WTC11 (cell line): Measurements from ENCODE around the gene SPATA12. TPM values are rescaled to one million over a fixed set of nuclear protein-coding genes. Genes with fewer than 3 reads are reported as not detected.

Experiments used
- ATAC-seq: fragments of 200-7000 bp; cut with Tn5 transposase; 2 replicates; pipeline ENCODE4 v1.10.0; 2021; ENCODE audit warnings: mild to moderate bottlenecking, moderate library complexity
- CTCF ChIA-PET: fragments of 300-600 bp; sonication (Branson Sonifier 250); formaldehyde crosslinking; loops from one replicate; lab custom pipeline; 2021; ENCODE audit warnings: antibody characterized with exemption; lab: Charles Lee
- POLR2A ChIA-PET: fragments of 350-600 bp; sonication (Branson Sonifier 250); formaldehyde crosslinking; loops from one replicate; lab custom pipeline; 2021; ENCODE audit warnings: antibody characterized with exemption; lab: Charles Lee
- DNase-seq: peaks from one replicate; pipeline ENCODE4 v3.0.0; 2021; ENCODE audit warnings: low spot score
- H3K27ac Mint-ChIP-seq: 2 replicates; pipeline ENCODE4 v1.8.0; 2021; ENCODE audit warnings: mixed read lengths
- H3K27me3 Mint-ChIP-seq: 2 replicates; pipeline ENCODE4 v1.8.0; 2021; ENCODE audit warnings: low read depth, mild to moderate bottlenecking, moderate library complexity, mixed read lengths
- H3K36me3 Mint-ChIP-seq: 2 replicates; pipeline ENCODE4 v1.8.0; 2021; ENCODE audit warnings: mixed read lengths
- H3K4me1 Mint-ChIP-seq: 2 replicates; pipeline ENCODE4 v1.8.0; 2022; ENCODE audit warnings: mixed read lengths
- H3K4me3 Mint-ChIP-seq: 2 replicates; pipeline ENCODE4 v1.8.0; 2021; ENCODE audit warnings: mild to moderate bottlenecking, moderate library complexity, mixed read lengths
- H3K9me3 Mint-ChIP-seq: 2 replicates; pipeline ENCODE4 v1.8.0; 2021; ENCODE audit warnings: mixed read lengths
- CBFB ChIP-seq: sonication (generic); formaldehyde crosslinking; IDR thresholded peaks from 2 replicates; pipeline ENCODE4 v1.8.1; 2022; ENCODE audit warnings: mild to moderate bottlenecking, low read depth, missing genetic modification reagents
- CREB1 ChIP-seq: sonication (generic); formaldehyde crosslinking; IDR thresholded peaks from 2 replicates; pipeline ENCODE4 v1.8.0; 2023; ENCODE audit warnings: mild to moderate bottlenecking, missing genetic modification reagents
- EMX1 ChIP-seq: fragments of 250-450 bp; sonication (Bioruptor Pico); IDR thresholded peaks from 2 replicates; pipeline ENCODE4 v1.8.0; 2021; ENCODE audit warnings: mild to moderate bottlenecking
- ESRRA ChIP-seq: sonication (generic); formaldehyde crosslinking; IDR thresholded peaks from 2 replicates; pipeline ENCODE4 v1.8.1; 2022; ENCODE audit warnings: mild to moderate bottlenecking, missing genetic modification reagents, borderline replicate concordance
- FOXK1 ChIP-seq: sonication (generic); formaldehyde crosslinking; IDR thresholded peaks from 2 replicates; pipeline ENCODE4 v1.8.0; 2022; ENCODE audit warnings: mild to moderate bottlenecking, moderate library complexity, missing genetic modification reagents
- HMGA2 ChIP-seq: fragments of 250-450 bp; sonication (Bioruptor Pico); IDR thresholded peaks from 2 replicates; pipeline ENCODE4 v1.4.0; 2021; ENCODE audit warnings: mild to moderate bottlenecking, moderate library complexity
- IRF2 ChIP-seq: sonication (generic); formaldehyde crosslinking; IDR thresholded peaks from 2 replicates; pipeline ENCODE4 v1.8.0; 2022; ENCODE audit warnings: low read depth, missing genetic modification reagents, borderline replicate concordance
- KAT7 ChIP-seq: sonication (generic); formaldehyde crosslinking; IDR thresholded peaks from 2 replicates; pipeline ENCODE4 v1.8.1; 2023; ENCODE audit warnings: missing genetic modification reagents, mild to moderate bottlenecking, borderline replicate concordance
- NFATC4 ChIP-seq: fragments of 250-450 bp; sonication (Bioruptor Pico); IDR thresholded peaks from 2 replicates; pipeline ENCODE4 v1.9.0; 2021; ENCODE audit warnings: mild to moderate bottlenecking
- SP1 ChIP-seq: sonication (generic); formaldehyde crosslinking; conservative IDR thresholded peaks from 2 replicates; pipeline ENCODE4 v1.8.1; 2022; ENCODE audit warnings: missing genetic modification reagents
- TEAD1 ChIP-seq: sonication (generic); formaldehyde crosslinking; IDR thresholded peaks from 2 replicates; pipeline ENCODE4 v1.8.0; 2022; ENCODE audit warnings: mild to moderate bottlenecking, missing genetic modification reagents
- TP53 ChIP-seq: sonication (generic); formaldehyde crosslinking; IDR thresholded peaks from 2 replicates; pipeline ENCODE4 v1.8.1; 2023; ENCODE audit warnings: mild to moderate bottlenecking, missing genetic modification reagents
- ZNF416 ChIP-seq: fragments of 250-450 bp; sonication (Bioruptor Pico); IDR thresholded peaks from 2 replicates; pipeline ENCODE4 v1.9.0; 2021; ENCODE audit warnings: mild to moderate bottlenecking, inconsistent platforms
- ZNF671 ChIP-seq: fragments of 250-450 bp; sonication (Bioruptor Pico); IDR thresholded peaks from 2 replicates; pipeline ENCODE4 v1.8.0; 2021; ENCODE audit warnings: mild to moderate bottlenecking
- total RNA-seq: library from RNA; stranded (reverse); gene quantifications from 3 replicates; pipeline ENCODE4 v1.2.3, GENCODE V29; 2021
- TF ChIP-seq, protein P1 (sequence below): sonication (generic); formaldehyde crosslinking; IDR thresholded peaks from 2 replicates; pipeline ENCODE4 v1.8.0; 2022; ENCODE audit warnings: missing genetic modification reagents
- TF ChIP-seq, protein P2 (sequence below): fragments of 250-450 bp; sonication (Bioruptor Pico); IDR thresholded peaks from 2 replicates; pipeline ENCODE4 v1.9.0; 2021; ENCODE audit warnings: mild to moderate bottlenecking
- TF ChIP-seq, protein P3 (sequence below): sonication (generic); formaldehyde crosslinking; IDR thresholded peaks from 2 replicates; pipeline ENCODE4 v1.8.1; 2023; ENCODE audit warnings: mild to moderate bottlenecking, moderate library complexity, missing genetic modification reagents
- TF ChIP-seq, protein P4 (sequence below): fragments of 250-450 bp; sonication (Bioruptor Pico); IDR thresholded peaks from 2 replicates; pipeline ENCODE4 v1.9.0; 2021; ENCODE audit warnings: mild to moderate bottlenecking
- TF ChIP-seq, protein P5 (sequence below): sonication (generic); formaldehyde crosslinking; IDR thresholded peaks from 2 replicates; pipeline ENCODE4 v1.8.0; 2023; ENCODE audit warnings: missing genetic modification reagents, mild to moderate bottlenecking, borderline replicate concordance
- TF ChIP-seq, protein P6 (sequence below): sonication (generic); formaldehyde crosslinking; IDR thresholded peaks from 2 replicates; pipeline ENCODE4 v1.8.1; 2023; ENCODE audit warnings: mild to moderate bottlenecking, missing genetic modification reagents

SPATA12 gene
- total RNA-seq, 1 experiment from 2014 or later, result 0.39 TPM

DNA sequence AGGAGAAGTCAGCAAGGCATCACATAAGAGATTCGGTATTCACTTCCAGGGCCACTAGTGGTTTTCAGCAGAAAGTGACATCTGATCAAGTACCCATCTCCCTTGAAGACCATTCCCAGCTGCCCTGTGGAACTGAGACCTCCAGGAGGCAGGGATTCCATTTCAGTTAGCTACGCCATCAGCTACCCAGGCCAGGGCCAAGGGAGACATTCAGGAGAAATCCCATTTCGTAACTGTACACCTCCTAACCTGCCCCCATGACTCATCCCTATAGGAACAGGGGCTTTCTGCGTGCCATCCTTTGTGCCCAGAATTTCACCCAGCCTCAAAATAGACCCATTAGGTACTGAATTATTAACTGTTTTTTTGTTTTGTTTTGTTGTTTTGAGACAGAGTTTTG lies 24.7 kb downstream of the SPATA12 start:
- H3K27me3 Mint-ChIP-seq, result peaks cover 7% of the 10 kb centered on the region
- ChIA-PET POLR2A (no interaction called here), CTCF (no interaction called here)
- H3K27ac Mint-ChIP-seq, result 0 out of 2 replicates have a peak overlapping the region, but pooled peaks have one; percentile 10
- no peak overlapping the region for H3K4me3 Mint-ChIP-seq
- H3K9me3 Mint-ChIP-seq, result no peaks in the 10 kb centered on the region
- DNase-seq (no peak), ATAC-seq (no peak)
- peaks cover 23% of the 10 kb centered on the region for H3K4me1 Mint-ChIP-seq
- TF ChIP-seq ESRRA (CRISPR knock-in tag) (no peak), TP53 (no peak), TEAD1 (no peak), ZNF671 (CRISPR knock-in tag) (no peak), NFATC4 (no peak), HMGA2 (CRISPR knock-in tag) (no peak), KAT7 (CRISPR knock-in tag) (no peak), FOXK1 (CRISPR knock-in tag) (no peak), EMX1 (no peak), ZNF416 (CRISPR knock-in tag) (no peak), IRF2 (CRISPR knock-in tag) (no peak), CBFB (no peak), SP1 (CRISPR knock-in tag) (no peak), CREB1 (no peak)
- TF ChIP-seq, protein P1, sequence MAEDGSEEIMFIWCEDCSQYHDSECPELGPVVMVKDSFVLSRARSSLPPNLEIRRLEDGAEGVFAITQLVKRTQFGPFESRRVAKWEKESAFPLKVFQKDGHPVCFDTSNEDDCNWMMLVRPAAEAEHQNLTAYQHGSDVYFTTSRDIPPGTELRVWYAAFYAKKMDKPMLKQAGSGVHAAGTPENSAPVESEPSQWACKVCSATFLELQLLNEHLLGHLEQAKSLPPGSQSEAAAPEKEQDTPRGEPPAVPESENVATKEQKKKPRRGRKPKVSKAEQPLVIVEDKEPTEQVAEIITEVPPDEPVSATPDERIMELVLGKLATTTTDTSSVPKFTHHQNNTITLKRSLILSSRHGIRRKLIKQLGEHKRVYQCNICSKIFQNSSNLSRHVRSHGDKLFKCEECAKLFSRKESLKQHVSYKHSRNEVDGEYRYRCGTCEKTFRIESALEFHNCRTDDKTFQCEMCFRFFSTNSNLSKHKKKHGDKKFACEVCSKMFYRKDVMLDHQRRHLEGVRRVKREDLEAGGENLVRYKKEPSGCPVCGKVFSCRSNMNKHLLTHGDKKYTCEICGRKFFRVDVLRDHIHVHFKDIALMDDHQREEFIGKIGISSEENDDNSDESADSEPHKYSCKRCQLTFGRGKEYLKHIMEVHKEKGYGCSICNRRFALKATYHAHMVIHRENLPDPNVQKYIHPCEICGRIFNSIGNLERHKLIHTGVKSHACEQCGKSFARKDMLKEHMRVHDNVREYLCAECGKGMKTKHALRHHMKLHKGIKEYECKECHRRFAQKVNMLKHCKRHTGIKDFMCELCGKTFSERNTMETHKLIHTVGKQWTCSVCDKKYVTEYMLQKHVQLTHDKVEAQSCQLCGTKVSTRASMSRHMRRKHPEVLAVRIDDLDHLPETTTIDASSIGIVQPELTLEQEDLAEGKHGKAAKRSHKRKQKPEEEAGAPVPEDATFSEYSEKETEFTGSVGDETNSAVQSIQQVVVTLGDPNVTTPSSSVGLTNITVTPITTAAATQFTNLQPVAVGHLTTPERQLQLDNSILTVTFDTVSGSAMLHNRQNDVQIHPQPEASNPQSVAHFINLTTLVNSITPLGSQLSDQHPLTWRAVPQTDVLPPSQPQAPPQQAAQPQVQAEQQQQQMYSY (CRISPR knock-in tag), result no peak
- TF ChIP-seq, protein P2, sequence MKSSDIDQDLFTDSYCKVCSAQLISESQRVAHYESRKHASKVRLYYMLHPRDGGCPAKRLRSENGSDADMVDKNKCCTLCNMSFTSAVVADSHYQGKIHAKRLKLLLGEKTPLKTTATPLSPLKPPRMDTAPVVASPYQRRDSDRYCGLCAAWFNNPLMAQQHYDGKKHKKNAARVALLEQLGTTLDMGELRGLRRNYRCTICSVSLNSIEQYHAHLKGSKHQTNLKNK (CRISPR knock-in tag), result no peak
- TF ChIP-seq, protein P3, sequence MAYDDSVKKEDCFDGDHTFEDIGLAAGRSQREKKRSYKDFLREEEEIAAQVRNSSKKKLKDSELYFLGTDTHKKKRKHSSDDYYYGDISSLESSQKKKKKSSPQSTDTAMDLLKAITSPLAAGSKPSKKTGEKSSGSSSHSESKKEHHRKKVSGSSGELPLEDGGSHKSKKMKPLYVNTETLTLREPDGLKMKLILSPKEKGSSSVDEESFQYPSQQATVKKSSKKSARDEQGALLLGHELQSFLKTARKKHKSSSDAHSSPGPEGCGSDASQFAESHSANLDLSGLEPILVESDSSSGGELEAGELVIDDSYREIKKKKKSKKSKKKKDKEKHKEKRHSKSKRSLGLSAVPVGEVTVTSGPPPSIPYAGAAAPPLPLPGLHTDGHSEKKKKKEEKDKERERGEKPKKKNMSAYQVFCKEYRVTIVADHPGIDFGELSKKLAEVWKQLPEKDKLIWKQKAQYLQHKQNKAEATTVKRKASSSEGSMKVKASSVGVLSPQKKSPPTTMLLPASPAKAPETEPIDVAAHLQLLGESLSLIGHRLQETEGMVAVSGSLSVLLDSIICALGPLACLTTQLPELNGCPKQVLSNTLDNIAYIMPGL (CRISPR knock-in tag), result no peak
- TF ChIP-seq, protein P4, sequence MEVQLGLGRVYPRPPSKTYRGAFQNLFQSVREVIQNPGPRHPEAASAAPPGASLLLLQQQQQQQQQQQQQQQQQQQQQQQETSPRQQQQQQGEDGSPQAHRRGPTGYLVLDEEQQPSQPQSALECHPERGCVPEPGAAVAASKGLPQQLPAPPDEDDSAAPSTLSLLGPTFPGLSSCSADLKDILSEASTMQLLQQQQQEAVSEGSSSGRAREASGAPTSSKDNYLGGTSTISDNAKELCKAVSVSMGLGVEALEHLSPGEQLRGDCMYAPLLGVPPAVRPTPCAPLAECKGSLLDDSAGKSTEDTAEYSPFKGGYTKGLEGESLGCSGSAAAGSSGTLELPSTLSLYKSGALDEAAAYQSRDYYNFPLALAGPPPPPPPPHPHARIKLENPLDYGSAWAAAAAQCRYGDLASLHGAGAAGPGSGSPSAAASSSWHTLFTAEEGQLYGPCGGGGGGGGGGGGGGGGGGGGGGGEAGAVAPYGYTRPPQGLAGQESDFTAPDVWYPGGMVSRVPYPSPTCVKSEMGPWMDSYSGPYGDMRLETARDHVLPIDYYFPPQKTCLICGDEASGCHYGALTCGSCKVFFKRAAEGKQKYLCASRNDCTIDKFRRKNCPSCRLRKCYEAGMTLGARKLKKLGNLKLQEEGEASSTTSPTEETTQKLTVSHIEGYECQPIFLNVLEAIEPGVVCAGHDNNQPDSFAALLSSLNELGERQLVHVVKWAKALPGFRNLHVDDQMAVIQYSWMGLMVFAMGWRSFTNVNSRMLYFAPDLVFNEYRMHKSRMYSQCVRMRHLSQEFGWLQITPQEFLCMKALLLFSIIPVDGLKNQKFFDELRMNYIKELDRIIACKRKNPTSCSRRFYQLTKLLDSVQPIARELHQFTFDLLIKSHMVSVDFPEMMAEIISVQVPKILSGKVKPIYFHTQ (CRISPR knock-in tag), result no peak
- TF ChIP-seq, protein P5, sequence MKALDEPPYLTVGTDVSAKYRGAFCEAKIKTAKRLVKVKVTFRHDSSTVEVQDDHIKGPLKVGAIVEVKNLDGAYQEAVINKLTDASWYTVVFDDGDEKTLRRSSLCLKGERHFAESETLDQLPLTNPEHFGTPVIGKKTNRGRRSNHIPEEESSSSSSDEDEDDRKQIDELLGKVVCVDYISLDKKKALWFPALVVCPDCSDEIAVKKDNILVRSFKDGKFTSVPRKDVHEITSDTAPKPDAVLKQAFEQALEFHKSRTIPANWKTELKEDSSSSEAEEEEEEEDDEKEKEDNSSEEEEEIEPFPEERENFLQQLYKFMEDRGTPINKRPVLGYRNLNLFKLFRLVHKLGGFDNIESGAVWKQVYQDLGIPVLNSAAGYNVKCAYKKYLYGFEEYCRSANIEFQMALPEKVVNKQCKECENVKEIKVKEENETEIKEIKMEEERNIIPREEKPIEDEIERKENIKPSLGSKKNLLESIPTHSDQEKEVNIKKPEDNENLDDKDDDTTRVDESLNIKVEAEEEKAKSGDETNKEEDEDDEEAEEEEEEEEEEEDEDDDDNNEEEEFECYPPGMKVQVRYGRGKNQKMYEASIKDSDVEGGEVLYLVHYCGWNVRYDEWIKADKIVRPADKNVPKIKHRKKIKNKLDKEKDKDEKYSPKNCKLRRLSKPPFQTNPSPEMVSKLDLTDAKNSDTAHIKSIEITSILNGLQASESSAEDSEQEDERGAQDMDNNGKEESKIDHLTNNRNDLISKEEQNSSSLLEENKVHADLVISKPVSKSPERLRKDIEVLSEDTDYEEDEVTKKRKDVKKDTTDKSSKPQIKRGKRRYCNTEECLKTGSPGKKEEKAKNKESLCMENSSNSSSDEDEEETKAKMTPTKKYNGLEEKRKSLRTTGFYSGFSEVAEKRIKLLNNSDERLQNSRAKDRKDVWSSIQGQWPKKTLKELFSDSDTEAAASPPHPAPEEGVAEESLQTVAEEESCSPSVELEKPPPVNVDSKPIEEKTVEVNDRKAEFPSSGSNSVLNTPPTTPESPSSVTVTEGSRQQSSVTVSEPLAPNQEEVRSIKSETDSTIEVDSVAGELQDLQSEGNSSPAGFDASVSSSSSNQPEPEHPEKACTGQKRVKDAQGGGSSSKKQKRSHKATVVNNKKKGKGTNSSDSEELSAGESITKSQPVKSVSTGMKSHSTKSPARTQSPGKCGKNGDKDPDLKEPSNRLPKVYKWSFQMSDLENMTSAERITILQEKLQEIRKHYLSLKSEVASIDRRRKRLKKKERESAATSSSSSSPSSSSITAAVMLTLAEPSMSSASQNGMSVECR, result no peak
- TF ChIP-seq, protein P6, sequence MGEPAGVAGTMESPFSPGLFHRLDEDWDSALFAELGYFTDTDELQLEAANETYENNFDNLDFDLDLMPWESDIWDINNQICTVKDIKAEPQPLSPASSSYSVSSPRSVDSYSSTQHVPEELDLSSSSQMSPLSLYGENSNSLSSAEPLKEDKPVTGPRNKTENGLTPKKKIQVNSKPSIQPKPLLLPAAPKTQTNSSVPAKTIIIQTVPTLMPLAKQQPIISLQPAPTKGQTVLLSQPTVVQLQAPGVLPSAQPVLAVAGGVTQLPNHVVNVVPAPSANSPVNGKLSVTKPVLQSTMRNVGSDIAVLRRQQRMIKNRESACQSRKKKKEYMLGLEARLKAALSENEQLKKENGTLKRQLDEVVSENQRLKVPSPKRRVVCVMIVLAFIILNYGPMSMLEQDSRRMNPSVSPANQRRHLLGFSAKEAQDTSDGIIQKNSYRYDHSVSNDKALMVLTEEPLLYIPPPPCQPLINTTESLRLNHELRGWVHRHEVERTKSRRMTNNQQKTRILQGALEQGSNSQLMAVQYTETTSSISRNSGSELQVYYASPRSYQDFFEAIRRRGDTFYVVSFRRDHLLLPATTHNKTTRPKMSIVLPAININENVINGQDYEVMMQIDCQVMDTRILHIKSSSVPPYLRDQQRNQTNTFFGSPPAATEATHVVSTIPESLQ (CRISPR knock-in tag), result no peak
- H3K36me3 Mint-ChIP-seq, result no peaks in the 10 kb centered on the region
